GM21360 (cell line): ENCODE measurements around the gene APOL3.
"Not testable (repeated sequence)": the region's sequence is repeated elsewhere in the genome, so short reads cannot be mapped to it uniquely, and the experiment has no call there.

Experiments
- ATAC-seq: cut with Tn5 transposase; IDR thresholded peaks from one replicate; pipeline ENCODE4 v1.9.1; 2021; ENCODE audit warnings: mild to moderate bottlenecking, moderate library complexity; ENCODE audit not compliant: unreplicated experiment

APOL3 gene

GRCh38 chr22:36162127-36163034, 1.8 kb upstream of the APOL3 start:
- ATAC-seq, result no peak

- ATAC-seq, result not testable (repeated sequence)
Measured at GRCh38 chr22:36161793-36162126, 1.2 kb upstream of the APOL3 start.

GRCh38 chr22:36156515-36157419, 3.8 kb downstream of the APOL3 start:
- ATAC-seq, result no peak

- no peak for ATAC-seq
Measured at GRCh38 chr22:36156119-36156514, 4.4 kb downstream of the APOL3 start.

GRCh38 chr22:36155702-36156101, 4.9 kb downstream of the APOL3 start:
- ATAC-seq, result no peak

GRCh38 chr22:36154423-36154945, 6.1 kb downstream of the APOL3 start:
- ATAC-seq, result no peak

GRCh38 chr22:36153501-36154422, 6.8 kb downstream of the APOL3 start:
- ATAC-seq, result no peak

GRCh38 chr22:36152821-36153220, 7.7 kb downstream of the APOL3 start:
- not testable (repeated sequence) for ATAC-seq

GRCh38 chr22:36152088-36152487, 8.5 kb downstream of the APOL3 start:
- no peak for ATAC-seq

- ATAC-seq, result no peak
Measured at GRCh38 chr22:36151006-36151595, 9.5 kb downstream of the APOL3 start.

GRCh38 chr22:36149441-36149840, 11.1 kb downstream of the APOL3 start:
- ATAC-seq, result no peak

- no peak for ATAC-seq
Measured at GRCh38 chr22:36148411-36148810, 12.1 kb downstream of the APOL3 start.

GRCh38 chr22:36147196-36147791, 13.3 kb downstream of the APOL3 start:
- ATAC-seq, result no peak

- ATAC-seq, result no peak
Measured at GRCh38 chr22:36145881-36146280, 14.7 kb downstream of the APOL3 start.

- no peak for ATAC-seq
Measured at GRCh38 chr22:36144886-36145541, 15.5 kb downstream of the APOL3 start.

GRCh38 chr22:36143956-36144355, 16.6 kb downstream of the APOL3 start:
- ATAC-seq, result no peak

GRCh38 chr22:36143066-36143815, 17.3 kb downstream of the APOL3 start:
- ATAC-seq, result no peak

GRCh38 chr22:36141481-36141880, 19.1 kb downstream of the APOL3 start:
- no peak for ATAC-seq
